C4-2B (cell line): ENCODE measurements around the gene ALG8.

ENCODE experiments used
- H3K27ac ChIP-seq: fragments of 450-650 bp; 2 replicates; pipeline ENCODE4 v1.5.1; 2017
- ZFX ChIP-seq: fragments of 450-650 bp; IDR thresholded peaks from 2 replicates; pipeline ENCODE4 v1.6.1; 2017
- TF ChIP-seq, protein P1 (sequence below): fragments of 450-650 bp; conservative IDR thresholded peaks from 2 replicates; pipeline ENCODE4 v1.5.1; 2017; ENCODE audit warnings: mild to moderate bottlenecking

ALG8 gene

DNA sequence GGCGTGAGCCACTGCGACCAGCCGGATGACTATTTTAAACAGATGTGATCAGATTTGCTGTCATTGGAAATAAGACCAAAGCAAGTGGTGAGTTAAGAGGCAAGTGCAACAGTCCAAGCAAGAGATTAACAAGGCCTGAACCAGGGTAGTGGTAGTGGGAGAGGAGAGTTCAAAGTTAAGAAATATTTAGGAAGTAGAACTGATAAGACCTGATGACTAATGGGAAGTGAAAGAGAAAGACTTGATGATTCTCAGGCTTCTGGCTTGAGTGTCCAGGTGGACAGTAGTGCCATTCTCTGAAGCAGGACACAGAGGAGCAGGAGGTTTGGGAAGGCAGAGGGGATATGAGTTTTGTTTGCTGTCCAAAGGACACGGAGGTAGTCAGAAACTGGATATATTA lies 67.0 kb downstream of the ALG8 start:
- TF ChIP-seq, protein P1, sequence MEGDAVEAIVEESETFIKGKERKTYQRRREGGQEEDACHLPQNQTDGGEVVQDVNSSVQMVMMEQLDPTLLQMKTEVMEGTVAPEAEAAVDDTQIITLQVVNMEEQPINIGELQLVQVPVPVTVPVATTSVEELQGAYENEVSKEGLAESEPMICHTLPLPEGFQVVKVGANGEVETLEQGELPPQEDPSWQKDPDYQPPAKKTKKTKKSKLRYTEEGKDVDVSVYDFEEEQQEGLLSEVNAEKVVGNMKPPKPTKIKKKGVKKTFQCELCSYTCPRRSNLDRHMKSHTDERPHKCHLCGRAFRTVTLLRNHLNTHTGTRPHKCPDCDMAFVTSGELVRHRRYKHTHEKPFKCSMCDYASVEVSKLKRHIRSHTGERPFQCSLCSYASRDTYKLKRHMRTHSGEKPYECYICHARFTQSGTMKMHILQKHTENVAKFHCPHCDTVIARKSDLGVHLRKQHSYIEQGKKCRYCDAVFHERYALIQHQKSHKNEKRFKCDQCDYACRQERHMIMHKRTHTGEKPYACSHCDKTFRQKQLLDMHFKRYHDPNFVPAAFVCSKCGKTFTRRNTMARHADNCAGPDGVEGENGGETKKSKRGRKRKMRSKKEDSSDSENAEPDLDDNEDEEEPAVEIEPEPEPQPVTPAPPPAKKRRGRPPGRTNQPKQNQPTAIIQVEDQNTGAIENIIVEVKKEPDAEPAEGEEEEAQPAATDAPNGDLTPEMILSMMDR: no peak
- TF ChIP-seq ZFX: no peak
- H3K27ac ChIP-seq: no peak overlapping the region

DNA sequence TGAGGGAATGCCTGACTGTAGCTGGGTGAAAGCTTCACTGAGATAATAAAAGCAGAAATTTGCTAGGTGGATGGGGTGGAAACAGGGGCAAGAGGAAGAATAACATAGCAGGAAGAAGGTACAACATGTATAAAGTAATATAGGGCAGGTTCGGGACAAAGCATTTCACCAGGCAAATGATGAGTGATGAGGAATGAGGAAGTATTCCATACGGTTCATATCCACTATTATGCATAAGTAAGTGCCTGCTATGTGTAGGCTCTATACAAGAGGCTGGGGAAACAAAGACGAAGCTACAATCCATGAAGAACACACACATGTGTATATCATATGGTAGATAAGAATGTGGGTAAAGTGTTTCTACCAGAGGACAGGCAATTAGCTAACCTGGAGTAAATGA lies 67.7 kb downstream of the ALG8 start:
- TF ChIP-seq, protein P1: no peak
- no peak for TF ChIP-seq ZFX
- no peak overlapping the region for H3K27ac ChIP-seq

DNA sequence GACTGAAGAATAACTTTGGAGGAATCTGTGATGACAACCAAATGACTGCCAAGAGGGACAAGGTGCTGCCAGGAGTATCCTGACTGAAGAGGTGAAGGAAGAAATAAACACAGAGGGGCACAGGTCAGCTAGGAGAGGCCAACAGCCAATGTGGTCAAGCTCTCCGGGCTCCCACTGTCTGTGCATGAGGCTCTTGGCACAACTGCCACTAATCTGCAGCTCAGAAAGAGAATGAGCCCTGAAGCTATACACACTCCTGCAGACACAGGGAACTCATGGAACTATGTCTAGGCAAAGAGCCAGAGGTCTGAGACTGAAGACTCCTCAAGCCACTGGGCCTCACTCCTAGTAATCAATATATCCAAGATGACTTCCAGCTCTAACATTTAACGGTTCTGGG lies 68.8 kb downstream of the ALG8 start:
- H3K27ac ChIP-seq: no peak overlapping the region

DNA sequence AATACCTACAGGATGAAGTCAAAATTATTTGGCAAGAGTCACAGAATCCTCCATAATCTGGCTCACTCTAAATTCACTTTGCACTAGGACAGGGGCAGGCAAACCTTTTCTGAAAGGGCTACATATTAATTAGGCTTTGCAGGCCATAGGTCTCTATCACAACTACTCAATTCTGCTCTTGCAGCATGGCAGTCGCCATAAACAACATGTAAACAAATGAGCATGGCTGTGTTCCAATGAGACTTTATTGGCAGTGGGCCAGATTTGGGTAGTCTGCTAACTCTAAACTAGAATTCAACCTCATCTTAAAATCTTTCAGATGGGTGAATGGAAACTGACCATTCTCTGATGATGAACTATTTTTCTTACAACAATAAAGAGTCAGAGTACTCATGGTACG lies 70.0 kb downstream of the ALG8 start:
- TF ChIP-seq ZFX: no peak
- TF ChIP-seq, protein P1: no peak

More for the DNA sequence above, 68.8 kb downstream of the ALG8 start:
- TF ChIP-seq, protein P1: no peak
- no peak for TF ChIP-seq ZFX

DNA sequence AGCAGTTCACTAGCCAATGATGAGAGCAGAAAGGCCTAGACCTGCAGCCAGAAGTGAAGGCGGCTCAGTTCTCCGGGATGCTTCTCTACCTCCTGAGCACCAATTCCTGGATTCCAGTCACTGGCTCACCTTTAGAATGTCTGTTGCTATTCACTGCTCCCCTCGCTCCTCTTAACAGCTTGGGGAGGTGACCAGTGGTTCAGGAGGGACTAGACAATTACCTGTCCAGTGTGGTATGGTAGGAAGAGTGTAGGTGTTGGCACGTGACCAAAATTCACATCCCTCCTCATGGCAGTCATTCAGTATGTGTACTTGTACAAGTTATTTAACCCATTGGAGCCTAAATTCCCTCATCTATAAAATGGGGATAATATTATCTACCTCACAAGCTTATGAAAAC lies 71.7 kb downstream of the ALG8 start:
- TF ChIP-seq, protein P1: no peak
- no peak for TF ChIP-seq ZFX
- no peak overlapping the region for H3K27ac ChIP-seq

More for the DNA sequence above, 70.0 kb downstream of the ALG8 start:
- no peak overlapping the region for H3K27ac ChIP-seq

DNA sequence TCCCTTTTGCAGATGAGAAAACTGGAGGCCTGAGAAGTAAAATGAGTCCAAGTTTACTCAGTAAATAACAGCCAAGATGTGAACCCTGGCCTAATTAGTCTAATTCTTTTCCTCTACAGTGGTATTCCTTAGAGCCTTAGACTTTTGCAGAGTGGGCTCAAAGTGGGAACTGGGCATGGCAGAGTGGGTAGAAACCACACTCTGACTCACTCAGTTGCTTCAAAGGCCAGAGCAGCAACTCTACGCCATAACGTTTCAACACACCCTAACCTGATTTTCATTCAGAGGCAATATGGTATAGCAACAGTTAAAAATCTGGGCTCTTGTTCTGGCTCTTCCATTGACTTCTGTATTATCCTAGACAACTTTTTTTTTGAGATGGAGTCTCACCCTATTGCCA lies 73.0 kb downstream of the ALG8 start:
- TF ChIP-seq, protein P1: no peak
- TF ChIP-seq ZFX: no peak
- no peak overlapping the region for H3K27ac ChIP-seq

DNA sequence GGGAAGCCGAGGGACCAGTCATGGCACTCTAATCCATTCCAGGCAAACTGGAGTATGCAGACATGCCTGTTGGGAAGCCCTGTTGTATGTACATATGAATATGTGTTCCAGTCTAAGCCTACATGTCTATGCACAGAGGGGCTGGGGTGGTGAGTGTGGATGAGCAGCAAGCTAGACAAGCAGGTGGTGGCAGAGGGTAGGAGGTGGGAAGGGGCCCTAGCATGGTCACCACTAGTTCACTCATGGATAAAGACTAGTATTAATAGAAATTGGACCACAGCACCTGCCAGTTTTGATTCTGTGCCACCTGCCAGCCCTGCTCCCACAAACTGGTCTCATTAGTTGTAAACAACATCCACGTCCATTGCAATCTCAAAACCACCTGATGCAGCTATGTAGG lies 74.2 kb downstream of the ALG8 start:
- TF ChIP-seq ZFX: no peak
- TF ChIP-seq, protein P1: no peak
- no peak overlapping the region for H3K27ac ChIP-seq
